DND-41 (cell line): ENCODE results near the gene SLC25A21.

Experiments used
- EZH2 ChIP-seq: IDR thresholded peaks from 3 replicates; pipeline ENCODE4 v1.6.1; 2012; ENCODE audit warnings: borderline replicate concordance, low read depth, mild to moderate bottlenecking, moderate library complexity, low read length, inconsistent platforms; ENCODE audit not compliant: severe bottlenecking
- TF ChIP-seq, protein P1 (sequence below): IDR thresholded peaks from 2 replicates; pipeline ENCODE4 v1.5.1; 2012; ENCODE audit warnings: borderline replicate concordance, low read length, moderate library complexity, mild to moderate bottlenecking; ENCODE audit not compliant: poor library complexity, severe bottlenecking; ENCODE audit errors: extremely low read depth

DNA sequence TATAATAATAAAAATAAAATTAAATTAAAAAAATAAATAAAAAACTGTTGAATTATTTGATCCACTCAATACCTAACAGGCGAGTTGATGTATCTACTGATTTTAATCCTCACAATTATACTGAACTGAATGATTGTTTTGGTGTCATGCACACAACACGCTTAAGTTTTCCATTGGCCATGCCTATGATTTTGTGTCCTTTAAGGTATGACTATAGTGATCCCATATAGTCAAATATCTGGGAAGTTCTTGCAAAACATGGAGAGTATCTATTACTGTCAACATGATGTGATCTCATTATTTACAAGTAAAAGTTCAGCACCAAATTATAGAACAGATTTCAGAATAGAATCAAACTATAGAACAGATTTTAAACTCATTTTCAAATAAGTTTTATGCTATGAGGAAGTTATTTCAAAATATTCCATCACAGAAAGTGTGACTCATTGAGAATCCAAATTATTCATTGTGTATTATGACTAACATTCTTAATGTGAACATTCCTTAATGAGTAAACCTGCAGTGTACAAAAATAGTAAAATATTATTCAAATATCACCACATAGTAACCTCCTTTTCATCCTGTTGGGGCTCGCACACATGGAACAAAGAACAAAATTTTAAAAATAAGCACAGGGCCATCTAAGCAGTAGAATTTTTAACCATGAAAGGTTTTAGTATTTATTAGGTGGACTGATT lies 190.4 kb downstream of the SLC25A21 start:
- TF ChIP-seq, protein P1, sequence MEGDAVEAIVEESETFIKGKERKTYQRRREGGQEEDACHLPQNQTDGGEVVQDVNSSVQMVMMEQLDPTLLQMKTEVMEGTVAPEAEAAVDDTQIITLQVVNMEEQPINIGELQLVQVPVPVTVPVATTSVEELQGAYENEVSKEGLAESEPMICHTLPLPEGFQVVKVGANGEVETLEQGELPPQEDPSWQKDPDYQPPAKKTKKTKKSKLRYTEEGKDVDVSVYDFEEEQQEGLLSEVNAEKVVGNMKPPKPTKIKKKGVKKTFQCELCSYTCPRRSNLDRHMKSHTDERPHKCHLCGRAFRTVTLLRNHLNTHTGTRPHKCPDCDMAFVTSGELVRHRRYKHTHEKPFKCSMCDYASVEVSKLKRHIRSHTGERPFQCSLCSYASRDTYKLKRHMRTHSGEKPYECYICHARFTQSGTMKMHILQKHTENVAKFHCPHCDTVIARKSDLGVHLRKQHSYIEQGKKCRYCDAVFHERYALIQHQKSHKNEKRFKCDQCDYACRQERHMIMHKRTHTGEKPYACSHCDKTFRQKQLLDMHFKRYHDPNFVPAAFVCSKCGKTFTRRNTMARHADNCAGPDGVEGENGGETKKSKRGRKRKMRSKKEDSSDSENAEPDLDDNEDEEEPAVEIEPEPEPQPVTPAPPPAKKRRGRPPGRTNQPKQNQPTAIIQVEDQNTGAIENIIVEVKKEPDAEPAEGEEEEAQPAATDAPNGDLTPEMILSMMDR: no peak
- no peak for TF ChIP-seq EZH2
